ENCODE results near the gene SYCE1L.
"Not testable (repeated sequence)": the region's sequence is repeated elsewhere in the genome, so short reads cannot be mapped to it uniquely, and the experiment has no call there.

SYCE1L gene, protein sequence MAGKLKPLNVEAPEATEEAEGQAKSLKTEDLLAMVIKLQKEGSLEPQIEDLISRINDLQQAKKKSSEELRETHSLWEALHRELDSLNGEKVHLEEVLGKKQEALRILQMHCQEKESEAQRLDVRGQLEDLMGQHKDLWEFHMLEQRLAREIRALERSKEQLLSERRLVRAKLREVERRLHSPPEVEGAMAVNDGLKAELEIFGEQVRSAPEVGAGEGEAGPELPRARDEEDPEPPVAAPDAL

DNA sequence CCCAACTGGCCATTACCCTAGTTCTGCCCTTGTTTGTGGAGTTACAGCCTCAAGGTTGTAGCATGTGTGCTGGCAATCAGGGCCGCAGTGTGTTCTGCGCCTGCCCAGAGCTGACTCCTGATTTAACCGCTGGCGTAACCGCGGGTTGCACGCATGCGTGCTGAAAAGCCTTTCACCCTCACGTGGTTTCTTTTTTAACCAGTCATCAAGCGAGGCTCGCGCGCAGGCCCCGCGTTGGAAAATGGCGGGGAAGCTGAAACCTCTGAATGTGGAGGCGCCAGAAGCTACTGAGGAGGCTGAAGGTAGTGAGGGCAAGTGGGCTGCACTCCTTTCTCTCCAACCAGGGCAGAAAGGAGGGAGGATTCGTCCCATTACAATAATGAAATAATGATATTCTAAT, at the start of gene SYCE1L:
Gene SYCE1L, plus strand, starts transcription at position 198 of the 400 bp plus-strand sequence. Its CDS starts 44 bp downstream, at position 242.
- no peak for DNase-seq

DNA sequence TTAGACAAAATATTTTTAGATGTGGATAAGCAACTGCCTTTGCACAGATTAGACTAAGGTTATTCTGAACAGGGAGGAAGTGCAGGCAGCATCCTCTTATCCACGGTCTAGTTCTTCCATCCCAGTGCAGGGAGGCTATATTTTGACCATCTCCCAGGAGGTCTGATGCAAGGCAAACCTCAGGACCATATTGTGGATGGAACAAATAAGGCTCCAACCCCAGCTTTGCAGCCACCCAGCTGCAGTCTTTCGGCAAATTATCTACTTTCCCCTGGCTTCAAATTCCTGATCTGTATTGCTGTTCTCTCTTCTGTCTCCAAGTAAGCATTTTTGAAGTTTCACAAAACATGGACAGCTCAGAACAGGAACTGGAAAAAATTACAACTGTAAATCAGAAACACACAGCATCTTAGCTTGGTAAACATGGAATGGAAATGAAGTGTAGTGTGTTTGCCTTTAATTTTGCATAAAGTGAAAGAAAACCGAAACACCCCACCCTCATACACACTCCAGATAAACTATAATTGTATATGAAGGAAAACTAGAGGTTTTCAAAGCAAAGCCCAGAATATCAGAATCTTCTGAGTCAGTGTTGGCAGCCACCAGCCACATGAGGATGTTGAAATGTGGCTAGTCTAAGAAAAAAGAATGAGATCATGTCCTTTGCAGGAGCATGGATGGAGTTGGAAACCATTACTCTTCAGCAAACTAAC, 41.7 kb upstream of the SYCE1L start:
- DNase-seq = peak in 1 of 2 experiments; percentile 1

DNA sequence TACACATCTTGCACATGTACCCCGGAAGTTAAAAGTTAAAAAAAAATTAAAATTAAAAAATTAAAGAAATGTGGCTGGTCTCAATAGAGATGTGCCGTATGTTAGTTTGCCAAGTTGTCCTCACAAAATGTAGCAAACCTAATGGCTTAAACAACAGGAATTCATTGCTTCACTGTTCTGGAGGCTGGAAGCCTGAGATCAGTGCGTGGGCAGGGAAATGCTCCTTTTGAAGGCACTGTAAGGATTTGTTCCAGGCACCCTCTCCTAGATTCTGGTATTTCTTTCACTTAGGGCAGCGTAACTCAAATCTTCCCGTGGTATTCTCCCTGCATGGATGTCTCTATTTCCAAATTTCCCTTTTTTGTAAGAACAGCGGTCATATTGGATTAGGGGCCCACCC, 40.9 kb upstream of the SYCE1L start:
- no peak for DNase-seq

DNA sequence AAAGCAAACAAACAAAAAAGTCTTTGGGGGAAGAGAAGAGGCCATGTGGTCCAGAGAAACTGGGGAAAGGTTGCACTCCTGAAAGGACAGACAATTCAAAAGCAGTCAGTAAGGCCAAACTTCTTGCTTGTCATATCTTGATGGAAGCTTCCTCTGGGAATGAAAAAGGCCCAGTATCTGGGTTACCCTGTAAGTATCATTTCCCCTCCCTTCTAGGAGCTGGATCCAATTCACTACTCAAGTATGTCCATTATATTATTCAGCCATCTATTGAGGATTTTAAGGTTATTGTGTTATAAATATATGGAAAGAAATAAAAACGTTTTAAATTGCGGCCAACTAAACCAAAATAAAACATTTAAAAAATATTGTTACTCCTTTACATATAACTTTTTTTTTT, 34.2 kb upstream of the SYCE1L start:
- no peak for DNase-seq

DNA sequence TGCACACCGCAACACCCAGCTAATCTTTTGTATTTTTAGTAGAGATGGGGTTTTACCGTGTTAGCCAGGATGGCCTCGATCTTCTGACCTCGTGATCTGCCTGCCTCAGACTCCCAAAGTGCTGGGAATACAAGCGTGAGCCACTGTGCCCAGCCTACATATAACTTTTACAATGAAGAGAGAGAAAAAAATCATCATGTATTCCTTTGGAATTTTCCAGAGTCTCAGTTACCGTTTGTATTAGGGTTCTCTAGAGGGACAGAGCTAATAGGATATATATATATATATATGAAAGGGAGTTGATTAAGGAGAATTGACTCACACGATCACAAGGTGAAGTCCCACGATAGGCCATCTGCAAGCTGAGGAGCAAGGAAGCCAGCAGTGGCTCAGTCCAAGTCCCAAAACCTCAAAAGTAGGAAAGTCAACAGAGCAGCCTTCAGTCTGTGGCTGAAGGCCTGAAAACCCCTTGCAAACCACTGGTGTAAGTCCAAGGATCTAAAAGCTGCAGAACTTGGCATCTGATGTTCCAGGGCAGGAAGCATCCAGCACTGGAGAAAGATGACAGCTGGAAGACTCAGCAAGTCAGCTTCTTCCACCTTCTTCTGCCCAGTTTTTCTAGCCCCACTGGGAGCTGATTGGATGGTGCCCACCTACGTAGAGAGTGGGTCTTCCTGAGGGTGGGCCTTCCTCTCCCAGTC, 33.5 kb upstream of the SYCE1L start:
- DNase-seq = not testable (repeated sequence)

DNA sequence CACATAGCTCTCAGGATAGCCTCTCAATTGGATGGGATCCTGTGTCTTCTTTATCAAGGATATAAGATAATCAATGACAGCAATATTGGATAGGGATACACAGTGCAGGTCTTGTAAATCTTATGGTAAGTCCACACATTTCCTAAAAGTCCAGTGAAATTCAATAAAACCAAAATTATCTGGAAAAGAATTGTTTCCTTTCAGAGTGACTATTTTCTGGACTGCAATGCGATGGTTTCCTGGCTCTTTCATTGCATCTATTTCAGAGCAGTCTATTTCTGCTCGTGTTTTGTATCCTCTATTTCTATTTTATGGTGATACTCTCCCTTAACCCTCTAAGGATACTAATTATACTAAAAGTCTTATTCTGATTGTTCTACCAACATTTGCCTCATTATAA, 32.5 kb upstream of the SYCE1L start:
- DNase-seq = no peak

DNA sequence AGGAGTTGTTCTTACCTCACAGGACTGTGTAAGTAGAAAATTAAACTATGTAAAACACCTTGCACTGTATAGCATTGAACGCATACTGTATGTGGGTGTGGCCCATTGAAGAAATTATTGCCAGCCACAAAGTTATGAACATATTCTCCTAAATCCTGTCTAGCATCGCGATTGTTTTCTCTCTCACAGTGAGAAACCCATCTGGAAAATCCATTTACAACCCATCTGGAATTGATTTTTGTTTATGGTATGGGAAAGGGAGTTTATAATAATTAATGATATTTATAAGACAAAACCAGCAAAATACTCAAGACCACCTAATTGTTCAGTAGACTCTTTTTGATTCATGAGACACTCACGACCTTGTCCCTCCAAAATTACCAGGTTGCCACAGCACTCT, 30.3 kb upstream of the SYCE1L start:
- DNase-seq = no peak

DNA sequence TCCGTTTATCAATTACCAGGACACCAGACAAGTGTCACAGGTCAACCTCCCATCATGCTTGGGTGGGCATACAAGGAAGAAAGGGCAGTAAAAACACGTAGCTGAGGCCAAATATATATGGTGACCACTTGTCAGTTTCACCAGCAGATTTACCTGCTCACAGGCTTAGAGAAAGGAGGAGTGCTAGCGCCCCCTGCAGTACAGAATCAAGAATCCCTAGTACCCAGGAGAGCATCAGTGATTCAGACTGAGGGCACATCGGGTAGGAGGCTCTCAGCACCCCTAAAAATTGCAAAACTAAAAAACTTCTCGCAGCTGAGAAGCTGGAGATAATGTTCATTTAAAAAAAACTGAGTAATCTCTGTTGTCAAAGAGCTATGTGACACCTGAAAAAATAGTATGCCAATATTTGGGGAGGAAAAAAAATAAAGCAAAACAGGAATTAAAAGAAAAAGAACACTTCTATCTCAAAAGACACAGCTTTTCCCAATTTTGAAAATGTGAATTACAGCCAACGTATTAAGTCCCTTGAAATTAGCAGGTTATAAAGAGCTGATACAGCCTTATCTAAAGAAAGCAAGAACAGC, 29.5 kb upstream of the SYCE1L start:
- DNase-seq = peak; percentile 11 to 66

DNA sequence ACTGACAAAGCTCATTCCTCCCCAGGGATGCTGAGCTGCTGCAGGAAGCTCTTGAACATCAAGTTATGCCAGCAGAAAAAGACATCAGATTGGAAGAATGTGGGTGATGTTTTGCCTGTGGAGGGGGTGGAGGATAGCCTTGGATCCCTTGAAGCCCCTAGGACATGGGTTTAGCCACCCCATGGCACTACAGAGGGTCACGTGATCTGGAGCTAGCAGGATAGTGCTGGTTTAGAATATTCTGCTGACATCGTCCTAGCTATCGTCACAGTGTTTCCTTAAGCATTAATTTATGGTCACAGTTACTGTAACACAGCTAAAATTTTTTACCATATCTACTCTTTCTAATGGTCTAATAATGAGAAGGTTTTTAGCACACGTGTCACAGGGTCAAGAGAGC, 28.4 kb upstream of the SYCE1L start:
- no peak for DNase-seq

DNA sequence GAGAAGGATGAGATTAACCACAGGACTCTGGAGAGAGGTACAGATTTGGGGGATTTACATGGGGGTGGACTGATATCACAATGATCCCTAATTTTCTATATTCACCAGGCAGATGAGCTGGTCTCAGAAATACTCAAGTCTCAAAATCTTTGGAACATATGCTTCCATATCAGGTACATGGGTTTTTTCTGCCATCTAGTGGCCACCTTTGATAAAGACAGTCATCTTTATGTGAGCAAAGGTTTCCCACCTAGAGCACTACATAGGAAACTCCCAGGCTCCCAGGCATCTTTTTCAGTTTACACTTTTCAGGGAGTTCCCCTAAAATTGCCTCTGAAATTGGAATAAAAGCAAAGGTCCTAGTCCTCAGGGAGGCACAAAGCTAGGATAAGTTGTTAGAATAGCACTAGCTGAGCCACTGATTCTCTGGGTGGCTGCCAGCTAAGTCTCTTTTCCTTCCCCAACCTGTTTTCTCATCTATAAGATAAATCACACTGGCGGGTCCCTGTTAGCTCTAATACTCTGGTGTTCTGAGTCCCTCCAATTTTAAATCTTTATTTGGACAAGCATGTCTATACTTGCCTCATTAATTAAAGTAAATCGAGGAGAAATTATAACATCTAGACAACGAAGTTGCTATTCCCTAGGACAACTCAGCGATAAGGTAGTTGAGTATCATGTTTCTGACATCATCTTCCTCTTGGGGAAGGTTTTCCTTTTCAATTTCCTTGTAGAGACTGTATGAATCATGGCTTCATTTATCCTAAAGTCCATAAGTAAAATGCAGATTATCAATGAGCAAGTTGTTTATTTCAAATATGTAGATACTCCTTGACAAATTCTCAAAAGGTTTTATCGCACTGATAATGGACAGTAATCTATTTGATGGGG, 27.2 kb upstream of the SYCE1L start:
- peak; percentile 1 to 75 for DNase-seq

DNA sequence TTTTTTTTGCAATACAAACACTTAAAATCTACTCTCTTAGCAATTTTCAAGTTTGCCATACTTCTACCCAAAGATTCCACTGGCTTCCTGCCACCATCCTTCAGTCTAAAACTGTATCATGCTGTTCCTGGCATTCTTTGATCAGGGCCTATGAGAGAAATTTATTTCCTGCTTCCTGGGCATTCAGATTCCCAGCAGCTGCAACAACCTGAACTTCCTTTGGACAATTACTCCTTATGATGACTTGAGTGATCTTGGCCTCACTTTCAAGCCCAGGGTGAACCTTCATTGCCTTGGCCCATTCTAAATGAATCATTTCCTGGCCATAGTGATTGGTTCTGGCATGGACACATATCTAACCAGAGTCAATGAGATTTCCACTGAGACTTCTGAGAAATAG, 26.3 kb upstream of the SYCE1L start:
- no peak for DNase-seq

DNA sequence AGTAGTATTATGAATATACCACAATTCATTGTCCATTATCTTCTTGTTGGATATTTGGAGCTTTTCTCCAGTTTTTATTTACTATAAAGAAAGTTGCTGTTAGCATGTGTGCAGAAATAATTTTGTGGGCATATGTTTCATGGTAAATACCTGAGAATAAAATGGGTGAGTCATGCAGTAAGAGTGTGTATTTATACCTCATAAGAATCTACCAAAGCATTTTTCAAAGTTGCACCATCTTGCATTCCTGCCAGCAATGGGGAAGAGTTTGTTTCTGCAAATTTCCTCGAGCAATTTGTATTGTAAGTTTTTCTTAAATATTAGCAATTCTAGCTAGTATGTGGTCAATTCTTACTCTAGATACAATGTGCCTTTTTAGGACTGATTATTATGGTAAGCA, 16.1 kb upstream of the SYCE1L start:
- no peak for DNase-seq

DNA sequence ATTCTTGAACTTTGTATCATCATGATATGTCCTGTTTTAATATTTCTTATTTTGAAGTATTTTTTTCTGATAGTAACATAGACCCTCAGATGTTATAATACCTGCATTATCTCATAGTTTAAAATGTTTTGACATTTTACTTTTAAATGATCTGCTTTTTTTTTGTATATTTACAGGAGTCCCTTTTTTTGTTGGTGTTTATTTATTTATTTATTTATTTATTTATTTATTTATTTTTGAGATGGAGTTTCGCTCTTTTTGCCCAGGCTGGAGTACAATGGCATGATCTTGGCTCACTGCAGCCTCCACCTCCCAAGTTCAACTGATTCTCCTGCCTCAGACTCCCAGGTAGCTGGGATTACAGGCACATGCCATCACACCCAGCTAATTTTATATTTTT, 12.9 kb upstream of the SYCE1L start:
- DNase-seq = not testable (repeated sequence)

DNA sequence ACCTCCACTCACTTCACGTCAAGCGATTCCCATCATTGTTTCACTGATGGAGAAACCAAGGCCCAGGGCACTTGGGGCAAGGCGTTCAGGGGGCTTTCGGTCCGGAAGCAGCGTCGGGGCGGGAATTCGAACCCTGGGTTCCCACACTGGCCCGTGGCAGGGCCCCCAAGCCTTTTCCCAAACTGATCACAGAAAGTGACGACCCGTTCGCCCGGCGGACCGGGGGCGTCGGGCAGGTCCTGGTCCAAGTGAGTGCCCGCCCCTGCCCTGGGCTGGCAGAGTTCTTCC, 9.1 kb upstream of the SYCE1L start:
- DNase-seq = no peak

DNA sequence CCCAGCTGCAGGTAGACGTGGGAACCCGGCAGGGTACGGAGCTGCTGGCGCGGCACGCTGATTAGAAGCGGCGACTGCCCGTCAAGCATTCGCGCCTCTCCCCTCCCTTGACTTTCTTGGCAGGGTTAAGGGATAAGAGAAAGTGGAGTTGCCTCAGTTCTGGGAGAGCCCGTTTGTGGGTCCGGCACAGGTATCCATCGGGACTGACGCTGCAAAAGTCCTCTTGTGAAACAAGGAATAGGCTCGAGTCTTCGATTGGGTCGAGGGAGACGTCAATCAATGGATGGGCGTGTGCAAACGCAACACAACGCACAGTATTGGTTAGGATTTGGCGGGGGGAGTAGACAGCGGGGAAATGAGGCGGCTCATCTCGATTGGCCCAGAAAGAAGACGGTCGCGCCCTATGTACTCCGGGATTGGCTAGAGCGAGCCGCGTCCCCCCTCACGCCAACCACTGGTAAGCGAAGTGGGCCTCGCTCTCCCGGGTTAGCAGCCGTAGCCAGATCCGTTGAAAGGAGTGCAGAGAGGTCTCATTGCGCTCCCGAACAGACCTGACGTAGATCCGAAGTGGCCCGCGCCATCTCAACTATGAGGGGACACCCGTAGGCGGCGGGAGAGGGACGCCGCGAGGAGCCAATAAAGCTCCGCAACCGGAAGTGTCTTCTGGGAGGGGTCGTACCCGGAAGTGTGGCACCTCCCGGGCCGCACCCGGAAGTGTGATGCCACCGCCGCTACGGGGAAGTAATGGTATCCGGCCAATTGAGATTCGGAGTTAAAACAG, 8.5 kb upstream of the SYCE1L start, which contains the start of gene MON1B:
Gene MON1B, plus strand, starts transcription at position 713 of the 781 bp plus-strand sequence. CDS start 296 bp downstream, outside the sequence.
- peak; percentile 97 to 98 for DNase-seq

DNA sequence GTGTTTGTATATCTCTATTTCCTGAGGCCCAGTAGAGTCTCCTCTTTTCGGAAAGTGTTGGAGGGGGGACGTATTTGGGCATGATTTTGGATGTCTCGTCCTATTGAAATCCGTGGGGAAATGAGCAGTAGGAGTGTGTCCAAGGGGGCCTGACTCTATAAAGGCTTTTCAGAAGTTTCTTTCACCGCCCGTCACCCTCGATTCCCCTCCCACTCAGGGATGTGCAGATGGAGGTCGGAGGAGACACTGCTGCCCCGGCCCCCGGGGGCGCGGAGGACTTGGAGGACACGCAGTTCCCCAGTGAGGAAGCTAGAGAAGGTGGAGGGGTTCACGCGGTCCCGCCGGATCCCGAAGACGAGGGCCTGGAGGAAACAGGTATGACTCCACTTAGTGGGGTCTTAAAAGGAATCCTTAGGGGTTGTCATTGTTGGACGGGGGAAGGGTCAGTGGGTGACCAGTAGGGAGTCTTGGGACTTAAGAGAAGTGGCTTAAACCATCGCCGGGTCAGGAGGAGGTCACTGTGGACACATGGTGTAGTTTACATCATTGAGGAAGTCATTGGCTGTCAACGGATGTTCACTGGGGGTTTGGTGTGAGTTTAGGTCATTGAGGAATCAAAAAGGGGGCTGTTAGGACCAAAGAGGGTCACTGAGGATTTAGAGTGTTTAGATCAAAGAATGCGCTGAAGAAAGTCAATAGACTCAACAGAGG, 7.8 kb upstream of the SYCE1L start:
- peak; percentile 14 to 20 for DNase-seq

DNA sequence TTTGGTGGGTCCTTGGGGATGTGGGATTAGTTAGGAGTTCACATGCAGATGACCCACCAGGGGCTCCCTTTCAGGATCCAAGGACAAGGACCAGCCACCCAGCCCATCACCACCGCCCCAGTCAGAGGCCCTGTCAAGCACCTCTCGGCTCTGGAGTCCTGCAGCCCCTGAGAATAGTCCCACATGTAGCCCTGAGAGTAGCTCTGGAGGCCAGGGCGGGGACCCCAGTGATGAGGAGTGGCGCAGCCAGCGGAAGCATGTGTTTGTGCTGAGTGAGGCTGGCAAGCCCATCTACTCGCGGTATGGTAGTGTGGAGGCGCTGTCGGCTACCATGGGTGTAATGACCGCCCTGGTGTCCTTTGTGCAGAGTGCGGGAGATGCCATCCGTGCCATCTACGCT, 5.8 kb upstream of the SYCE1L start:
- no peak for DNase-seq

DNA sequence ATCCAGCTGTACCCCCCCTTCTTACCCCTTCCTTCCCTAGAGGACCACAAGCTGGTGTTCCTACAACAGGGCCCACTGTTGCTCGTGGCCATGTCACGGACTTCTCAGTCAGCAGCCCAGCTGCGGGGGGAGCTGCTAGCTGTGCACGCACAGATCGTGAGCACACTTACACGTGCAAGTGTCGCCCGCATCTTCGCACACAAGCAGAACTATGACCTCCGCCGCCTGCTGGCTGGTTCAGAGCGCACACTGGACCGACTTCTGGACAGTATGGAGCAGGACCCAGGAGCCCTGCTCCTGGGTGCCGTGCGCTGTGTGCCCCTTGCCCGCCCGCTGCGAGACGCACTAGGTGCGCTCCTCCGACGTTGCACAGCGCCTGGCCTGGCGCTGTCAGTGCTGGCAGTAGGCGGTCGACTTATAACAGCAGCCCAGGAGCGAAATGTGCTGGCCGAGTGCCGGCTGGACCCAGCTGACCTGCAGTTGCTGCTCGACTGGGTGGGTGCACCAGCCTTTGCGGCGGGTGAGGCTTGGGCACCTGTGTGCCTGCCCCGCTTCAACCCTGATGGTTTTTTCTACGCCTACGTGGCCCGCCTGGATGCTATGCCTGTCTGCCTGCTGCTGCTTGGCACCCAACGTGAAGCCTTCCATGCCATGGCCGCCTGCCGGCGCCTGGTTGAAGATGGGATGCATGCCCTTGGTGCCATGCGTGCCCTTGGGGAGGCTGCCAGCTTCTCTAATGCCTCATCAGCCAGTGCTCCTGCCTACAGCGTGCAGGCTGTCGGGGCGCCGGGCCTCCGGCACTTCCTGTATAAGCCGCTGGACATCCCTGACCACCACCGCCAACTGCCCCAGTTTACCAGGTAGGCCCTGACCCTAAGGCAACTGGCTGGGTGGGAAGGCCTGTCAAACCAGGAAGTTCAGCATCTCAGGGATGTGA, 4.6 kb upstream of the SYCE1L start:
- DNase-seq = no peak

DNA sequence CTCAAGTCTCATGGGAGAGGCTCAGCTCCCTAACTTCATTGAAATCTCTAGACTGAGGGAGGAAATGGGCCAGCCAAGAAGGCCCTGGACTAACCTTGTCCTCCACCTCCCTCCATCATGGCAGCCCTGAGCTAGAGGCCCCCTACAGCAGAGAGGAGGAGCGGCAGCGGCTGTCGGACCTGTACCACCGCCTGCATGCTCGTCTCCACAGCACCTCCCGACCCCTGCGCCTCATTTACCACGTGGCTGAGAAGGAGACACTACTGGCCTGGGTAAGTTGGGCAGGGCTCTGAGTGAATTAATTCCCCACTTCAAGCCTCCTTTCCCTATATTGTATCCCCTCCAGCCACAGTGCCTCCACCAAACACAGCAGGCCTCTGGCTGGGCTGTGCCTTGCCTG, 3.8 kb upstream of the SYCE1L start:
- no peak for DNase-seq

DNA sequence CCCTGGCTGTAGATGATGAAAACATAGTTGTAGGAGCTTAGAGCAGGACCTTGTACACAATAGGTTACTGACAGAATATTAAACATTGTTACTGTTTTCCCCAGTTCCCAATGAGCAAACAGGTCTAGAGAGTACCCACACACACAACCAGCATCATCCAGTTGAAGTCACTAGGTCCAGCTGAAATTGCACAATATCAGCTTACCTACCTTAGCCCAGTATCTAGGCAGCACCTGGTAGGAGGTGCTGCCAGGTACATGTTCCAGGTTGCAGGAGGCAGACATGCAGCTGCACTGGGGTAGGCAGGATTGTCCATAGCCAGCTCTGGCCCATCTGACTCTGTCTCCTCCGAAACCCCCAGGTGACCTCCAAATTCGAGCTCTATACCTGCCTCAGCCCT, 1.5 kb upstream of the SYCE1L start:
- no peak for DNase-seq

All from NCI-H526 (cell line).